NT2/D1 (cell line): ENCODE results near the gene LIFR.

ENCODE experiments used
- YY1 ChIP-seq: IDR thresholded peaks from 2 replicates; pipeline ENCODE4 v1.6.1; 2011; ENCODE audit not compliant: insufficient read length, insufficient read depth
- ZNF274 ChIP-seq: IDR thresholded peaks from 2 replicates; pipeline ENCODE4 v1.6.1; 2011; ENCODE audit warnings: mild to moderate bottlenecking, low read depth, low read length

- TF ChIP-seq YY1 (no peak), ZNF274 (no peak)
Measured at GRCh38 chr5:38579105-38579504, 22.7 kb upstream of the LIFR start.
